Stimulated activated CD4-positive, alpha-beta T cell treated with anti-CD3 and anti-CD28 coated beads, Interleukin-12 subunit alpha, Interleukin-12 subunit beta, amount 100 ng/mL, for 48 hours (primary cell): Measurements from ENCODE around the gene RIMBP2.

ENCODE experiments used
- DNase-seq, 3 donors: peaks; one replicate each; pipeline ENCODE4 v3.0.0-alpha.2; 2020; ENCODE audit warnings: low read depth in 2 of 3, low spot score in 1 of 3

Gene RIMBP2

DNA sequence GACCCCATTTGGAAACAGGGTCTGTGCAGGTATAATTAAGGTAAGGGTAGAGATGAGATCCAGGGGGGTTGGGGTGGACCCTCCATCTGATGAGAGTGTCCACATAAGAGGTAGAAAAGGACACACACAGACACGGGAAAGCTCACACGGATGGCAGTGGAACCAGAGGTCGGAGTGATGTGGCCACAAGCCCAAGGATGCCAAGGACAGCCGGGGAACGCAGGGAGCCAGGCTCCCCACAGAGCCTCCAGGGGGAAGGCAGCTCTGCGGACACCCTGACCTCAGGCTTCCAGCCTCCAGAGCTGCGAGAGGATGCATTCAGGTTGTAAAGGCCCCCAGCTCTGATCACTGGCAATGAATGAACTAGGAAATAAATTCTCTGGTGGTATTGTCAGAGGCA, 33.0 kb downstream of the RIMBP2 start:
- no peak for DNase-seq

DNA sequence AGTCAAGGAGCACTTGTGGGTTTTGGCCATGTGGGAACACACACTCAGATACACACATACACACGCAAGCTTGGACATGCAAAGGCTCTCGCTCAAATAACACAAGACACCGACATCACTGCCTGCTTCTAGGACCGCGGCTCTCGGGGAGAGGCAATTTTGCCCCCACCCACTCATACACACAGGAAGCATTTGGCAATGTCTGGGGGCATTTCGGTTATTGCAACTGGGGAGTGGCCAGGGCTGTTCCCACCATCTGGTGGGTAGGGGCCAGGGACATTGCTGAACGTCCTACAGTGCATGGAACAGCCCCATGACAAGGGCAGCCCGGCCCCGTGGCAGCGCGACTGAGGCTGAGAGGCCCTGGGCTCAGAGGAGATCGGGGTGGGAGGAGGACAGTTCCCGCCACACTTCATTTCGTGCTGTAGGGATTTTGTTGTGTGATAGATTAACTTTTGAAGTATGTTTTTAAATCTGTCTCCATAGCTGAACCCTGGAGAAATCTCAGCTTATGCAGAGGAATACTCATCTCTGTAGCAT, 35.6 kb downstream of the RIMBP2 start:
- no peak for DNase-seq

DNA sequence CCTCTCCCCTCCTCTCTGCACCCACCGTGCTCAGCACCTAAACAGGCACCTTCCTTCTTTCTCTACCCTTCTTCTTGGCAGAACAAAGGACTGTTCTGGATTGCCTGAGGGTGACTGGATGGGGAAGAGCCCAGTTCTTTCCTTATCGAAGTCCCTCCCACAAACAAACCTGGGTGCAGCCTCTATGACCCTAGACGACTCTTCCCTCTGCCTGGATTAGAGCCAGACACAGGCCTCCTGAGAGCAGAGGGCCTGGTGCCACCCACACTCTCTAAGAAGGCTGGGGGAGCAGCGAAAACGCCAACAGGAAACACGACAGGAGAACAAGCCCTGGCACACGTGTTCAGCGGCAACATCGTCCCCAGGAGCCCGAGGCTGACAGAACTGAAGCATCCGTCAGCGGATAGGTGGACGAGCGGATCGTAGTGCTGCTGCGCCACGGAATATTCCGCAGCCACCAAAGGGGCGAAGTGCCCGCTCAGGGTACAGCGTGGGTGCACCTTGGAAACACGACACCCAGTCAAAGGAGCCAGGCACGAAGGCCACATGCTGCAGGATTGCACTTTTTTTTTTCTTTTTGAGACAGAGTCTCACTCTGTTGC, 38.0 kb downstream of the RIMBP2 start:
- no peak for DNase-seq

DNA sequence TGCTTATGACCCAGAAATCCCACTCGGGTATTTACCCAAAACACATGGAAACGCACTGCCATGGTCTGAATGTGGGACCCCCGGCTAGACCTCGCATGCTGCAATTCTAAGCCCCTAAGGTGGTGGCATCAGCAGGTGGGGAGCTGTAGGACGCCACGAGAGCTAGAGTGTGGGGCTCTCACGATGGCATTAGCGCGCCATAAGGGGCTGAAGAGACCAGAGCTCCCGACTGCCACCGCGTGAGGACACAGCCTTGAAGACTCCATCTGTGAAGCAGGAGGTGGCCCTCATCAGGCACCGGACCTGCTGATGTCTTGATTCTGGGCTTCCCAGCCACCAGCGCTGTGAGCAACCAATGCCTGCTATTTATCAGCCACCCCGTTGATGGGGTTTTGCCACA, 40.3 kb downstream of the RIMBP2 start:
- DNase-seq, result no peak

DNA sequence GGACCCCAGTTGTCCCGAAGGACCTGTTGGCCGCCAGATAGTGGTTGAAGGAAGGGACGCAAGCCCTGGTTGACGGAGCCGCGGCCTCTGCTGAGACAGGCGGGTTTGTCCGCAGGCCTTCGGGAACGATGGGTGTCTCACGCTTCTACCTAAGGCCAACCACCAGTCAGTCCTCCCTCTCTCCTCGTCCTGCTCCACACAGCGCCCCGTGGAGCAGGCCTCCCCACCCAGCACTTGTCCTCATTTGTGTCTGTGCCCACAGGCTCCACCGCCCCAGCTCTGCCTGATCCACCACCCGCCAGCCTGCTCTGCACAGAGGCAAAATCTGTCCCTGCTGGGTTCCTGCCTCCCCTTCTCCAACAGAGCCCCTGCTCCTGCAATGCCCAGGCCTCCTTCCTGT, 41.0 kb downstream of the RIMBP2 start:
- no peak for DNase-seq

DNA sequence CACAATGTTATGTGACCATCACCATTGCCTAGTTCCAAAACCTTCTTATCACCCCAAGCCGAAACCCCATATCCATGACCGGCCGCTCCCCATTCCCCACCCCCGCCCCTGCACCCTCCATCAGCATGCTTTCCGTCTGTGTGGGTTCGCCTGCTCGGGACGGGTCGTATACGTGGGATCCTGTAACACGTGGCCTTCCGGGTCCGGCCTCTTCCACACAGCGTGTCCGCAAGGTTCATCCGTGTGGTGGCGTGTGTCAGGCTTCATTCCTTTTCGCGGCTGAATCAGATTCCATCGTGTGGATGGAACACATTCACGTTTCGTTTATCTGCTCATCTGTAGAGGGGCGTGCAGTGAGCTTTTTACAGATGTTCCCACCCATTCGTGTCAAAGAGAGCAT, 41.4 kb downstream of the RIMBP2 start:
- DNase-seq, result no peak

DNA sequence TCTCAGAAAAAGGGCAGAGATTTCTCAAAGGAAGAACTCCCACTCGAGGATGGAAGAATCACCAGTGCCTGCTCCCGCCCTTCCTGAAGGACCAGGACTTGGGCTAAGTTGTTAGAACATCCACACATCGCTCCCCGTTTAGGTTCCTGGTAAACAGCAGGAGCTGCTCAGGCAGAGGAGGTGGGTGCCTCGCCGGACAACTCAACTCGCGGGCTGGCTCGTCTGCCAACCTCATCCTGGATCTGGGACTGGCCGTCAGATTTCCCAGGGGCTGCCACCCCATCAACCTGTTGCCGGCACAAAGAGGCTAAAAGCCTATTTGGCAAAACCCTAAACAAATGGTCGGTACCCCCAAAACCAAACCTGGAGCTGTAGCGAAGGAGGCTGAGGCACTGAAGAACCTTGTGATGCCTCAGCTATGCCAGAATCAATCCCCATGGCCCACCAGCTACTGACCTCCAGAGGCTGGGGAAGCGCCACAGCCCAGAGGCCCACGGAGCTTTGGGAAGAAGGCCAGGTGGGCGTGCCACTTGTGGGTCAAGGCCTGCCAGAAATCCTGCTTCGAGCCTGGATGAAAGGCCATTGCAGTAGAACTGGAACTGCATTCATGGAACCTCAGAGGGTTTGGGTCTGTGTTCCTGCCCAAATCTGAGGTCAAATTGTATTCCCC, 42.9 kb downstream of the RIMBP2 start:
- no peak for DNase-seq

DNA sequence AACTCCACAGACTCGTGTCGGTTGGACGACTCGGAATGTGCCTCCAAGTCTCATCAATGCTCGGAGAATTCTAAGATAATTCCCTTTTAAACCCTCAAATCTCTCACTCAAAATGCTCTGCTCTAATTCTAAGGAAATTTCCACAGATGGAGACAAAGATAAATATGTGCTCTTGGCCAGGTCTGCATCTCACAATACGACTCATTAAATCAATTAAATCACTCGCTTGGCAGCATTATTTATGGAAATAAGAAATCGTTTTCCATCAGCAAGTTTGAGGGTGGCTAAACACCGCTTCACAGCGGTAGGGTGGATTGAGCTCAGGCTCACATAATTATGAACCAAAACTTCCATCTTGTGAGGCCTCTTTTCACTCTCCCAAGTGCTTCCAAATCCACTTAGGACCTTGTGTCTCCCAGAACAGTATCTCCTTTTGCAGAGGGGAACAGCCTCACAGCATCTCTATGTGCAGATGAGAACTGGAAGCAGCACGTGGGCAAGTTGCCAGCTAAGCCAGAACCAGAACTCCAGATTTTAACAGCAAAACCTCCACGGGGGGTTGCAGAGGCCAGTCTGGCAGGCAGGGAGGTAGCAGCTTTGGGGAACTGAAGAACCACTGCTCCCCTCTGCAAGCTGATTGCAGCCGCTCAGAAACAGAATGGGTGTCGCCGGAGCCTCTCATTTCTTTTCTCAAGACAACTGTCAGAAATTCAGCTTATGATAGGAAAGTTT, 43.8 kb downstream of the RIMBP2 start:
- DNase-seq, result no peak

DNA sequence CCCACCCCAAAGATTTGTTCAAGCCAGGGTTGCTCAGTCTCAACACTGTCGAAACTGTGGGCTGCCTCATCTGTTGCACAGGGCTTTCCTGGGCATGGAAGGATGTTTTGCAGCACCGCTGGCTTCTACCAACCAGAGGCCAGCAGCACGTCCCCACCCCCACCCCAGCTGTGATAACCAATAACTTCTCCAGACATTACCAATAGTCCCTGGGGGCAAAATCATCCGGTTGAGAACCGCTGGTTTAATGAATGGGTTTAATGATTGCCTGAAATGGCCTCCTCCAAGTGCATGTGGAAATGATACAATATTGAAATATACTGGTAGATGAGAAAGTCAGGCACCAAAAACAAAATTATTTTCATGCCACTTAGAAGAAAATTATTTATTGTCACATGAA, 44.5 kb downstream of the RIMBP2 start:
- no peak for DNase-seq

DNA sequence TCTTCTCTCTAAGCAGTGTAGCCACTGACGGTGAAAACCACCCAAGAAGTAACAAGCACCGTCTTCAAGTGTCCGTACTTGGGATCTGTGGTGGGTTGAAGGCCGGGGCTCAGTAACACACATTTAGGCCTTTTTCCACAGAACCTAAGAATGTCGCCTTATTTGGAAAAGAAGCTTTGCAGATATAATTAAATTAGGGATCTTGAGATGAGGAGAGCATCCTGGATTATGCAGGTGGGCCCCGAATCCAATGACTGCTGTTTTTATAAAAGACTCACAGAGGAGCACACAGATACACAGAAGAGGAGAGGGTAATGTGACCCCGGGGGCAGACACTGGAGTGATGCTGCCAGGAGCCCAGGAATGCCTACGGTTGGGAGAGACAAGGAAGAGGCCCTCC, 46.3 kb downstream of the RIMBP2 start:
- no peak for DNase-seq

DNA sequence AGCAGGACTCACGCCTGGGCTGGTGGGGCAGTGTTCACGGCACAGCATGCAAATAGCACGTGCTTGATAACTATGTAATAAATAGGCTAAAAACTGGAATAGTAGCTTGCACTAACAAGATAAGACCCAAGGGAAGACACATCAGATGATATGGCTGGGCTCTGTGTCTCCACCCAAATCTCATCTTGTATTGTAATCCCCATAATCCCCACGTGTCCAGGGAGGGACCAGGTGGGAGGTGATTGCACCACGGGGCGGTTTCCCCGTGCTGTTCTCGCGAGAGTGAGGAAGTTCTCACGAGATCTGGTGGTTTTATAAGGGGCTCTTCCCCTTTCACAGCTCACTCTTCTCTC, 46.9 kb downstream of the RIMBP2 start:
- DNase-seq, result no peak

DNA sequence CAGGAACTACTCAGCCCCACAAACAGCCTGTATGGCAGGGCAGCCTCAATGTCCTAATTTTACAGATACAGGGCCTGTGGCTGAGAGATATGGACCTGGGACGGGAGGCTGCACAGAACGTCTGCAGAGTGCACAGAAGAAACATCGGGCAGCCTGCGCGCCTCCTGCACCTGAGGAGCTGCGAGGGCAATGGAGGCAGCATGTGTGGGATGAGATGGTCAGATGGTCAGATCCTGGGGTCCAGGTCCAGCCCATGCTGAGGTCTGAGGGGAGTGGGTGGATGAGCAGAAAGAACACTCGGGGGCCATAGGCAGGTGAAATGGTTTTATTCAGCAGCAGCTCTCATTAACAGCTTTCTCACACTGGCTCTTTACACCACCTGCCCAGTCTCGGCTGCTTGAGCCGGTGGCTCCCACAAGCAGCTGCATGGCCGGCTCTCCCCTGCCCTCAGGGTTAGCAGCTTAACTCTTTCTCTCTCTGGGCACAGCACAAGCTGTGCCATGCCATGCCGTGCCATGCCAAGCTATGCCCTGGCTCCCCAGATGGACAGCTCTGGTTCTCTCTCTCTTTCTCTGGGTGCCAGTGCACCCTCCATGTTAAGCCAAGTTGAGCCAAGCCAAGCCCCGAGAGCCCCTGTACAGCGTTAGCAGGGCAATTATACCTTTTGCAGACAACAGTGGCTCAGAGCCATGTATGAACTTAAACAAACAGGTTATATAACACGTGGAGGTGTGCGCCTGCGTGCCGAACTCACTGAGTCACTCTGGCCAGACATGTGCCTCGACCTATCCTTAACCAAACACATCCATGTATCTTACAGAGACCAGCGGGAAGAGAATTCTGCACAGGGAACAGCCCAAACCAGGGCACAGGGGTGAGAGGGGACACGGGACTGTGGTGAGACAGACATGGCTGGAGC, 47.6 kb downstream of the RIMBP2 start:
- DNase-seq, result no peak

DNA sequence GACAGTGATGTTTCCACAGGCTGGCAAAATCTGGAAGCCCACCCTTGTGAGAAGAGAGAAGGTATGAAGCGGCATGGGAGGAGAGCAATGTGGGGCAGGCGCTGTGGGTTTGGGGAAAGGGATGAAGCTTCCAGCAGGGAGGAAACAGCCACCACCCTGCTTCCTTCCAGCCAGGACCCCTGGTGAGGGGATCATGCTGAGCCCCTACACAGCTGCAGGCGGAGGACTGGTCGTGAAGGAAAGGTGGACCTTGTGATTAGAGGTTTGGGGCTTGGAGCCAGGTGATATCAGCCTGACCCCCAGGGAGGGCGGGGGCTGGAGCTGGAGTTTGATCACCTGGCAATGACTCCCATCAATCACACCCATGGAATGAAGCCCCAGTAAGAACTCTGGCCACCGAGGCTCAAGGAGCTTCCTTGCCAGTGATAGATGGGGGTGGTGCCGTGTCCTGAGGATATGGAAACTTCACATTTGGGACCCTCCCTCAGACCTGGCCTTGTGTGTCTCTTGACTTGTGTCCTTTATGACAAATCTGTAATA, 48.6 kb downstream of the RIMBP2 start:
- no peak for DNase-seq

DNA sequence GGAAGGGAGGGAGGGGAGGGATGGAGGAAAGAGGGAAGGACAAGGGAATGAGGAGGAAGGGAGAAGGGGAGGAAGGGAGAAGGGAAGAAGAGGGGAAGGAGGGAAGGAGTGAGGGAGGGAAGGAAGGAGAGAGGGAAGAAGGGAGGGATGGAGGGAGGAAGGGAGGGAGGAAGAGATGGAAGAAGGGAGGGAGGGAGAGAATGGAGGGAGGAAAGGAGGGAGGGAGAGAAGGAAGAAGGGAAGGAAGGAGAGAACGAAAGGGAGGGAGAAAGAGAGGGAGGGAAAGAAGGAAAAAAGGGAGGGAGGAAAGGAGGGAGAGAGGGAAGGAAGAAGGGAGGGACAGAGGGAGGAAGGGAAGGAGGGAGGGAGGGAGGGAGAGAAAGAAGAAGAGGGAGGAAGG, 49.5 kb downstream of the RIMBP2 start:
- no peak for DNase-seq

DNA sequence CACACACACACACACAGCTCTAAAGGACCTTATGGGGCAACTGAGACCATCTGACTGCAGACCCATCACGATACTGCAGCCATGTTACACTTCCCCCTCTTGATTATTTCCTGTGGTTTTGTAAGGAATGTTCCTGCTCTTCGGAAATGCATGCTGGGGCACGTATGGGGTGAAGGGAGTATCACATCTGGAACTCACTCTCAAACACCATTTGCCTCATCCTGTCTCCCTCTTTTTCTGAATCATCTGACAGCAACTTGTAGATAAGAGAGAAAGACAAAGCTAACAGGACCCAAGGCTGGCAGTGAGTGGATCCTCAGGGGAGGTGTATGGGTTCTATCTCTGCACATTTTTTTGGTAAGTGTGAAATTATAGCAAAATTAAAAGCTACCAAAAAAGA, 50.3 kb downstream of the RIMBP2 start:
- no peak for DNase-seq

DNA sequence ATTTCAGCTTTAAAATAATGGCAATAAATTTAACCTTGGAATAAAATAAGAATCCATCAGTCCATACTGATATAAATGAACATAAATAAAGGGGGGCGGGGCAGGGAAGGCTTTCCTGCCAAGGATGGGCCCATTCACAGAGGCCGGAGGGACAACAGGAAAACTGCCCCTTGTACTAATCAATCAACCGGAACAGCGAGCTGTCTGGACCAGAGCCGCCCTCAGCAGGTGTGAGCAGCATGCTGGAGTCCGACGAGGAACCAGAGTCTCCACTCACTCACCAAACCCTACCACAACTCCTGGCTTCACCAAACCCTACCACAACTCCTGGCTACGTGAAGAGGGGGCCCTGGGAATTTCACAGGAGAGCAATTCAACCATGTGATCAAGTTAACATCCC, 51.3 kb downstream of the RIMBP2 start:
- no peak for DNase-seq

DNA sequence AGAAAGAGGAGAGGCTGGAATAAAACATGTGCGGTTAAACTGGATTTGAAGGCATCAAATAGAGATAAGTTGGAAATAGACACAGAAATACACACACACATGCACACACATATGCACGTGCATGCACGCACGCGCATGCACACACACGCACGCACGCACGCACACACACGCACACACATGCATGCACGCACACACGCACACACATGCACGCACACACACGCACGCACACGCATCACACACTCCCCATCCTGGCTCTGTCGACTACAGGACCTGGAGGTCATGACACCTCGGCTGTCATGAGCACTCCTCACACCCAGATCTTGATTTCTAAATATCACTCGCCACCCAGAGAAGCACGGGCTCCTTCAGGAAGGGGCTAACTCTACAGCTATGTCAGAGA, 51.8 kb downstream of the RIMBP2 start:
- no peak for DNase-seq

DNA sequence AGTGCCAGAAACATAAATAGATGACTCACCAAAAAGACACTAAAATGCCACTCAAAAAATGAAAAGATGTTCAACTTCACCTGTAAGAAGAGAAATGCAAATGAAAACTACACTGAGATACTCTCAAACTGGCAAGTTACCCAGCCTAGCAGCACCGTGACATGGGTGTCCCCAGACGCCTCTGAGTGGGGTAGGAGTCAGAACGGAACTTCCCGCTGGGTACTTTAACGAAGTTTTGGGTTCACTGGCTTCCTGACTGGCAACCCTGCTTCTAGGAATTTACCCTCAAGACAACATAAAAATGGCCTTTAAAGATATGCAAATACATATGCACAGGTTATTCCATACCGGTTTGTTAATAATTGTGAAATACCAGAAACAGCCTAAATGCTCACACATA, 52.6 kb downstream of the RIMBP2 start:
- DNase-seq, result no peak

DNA sequence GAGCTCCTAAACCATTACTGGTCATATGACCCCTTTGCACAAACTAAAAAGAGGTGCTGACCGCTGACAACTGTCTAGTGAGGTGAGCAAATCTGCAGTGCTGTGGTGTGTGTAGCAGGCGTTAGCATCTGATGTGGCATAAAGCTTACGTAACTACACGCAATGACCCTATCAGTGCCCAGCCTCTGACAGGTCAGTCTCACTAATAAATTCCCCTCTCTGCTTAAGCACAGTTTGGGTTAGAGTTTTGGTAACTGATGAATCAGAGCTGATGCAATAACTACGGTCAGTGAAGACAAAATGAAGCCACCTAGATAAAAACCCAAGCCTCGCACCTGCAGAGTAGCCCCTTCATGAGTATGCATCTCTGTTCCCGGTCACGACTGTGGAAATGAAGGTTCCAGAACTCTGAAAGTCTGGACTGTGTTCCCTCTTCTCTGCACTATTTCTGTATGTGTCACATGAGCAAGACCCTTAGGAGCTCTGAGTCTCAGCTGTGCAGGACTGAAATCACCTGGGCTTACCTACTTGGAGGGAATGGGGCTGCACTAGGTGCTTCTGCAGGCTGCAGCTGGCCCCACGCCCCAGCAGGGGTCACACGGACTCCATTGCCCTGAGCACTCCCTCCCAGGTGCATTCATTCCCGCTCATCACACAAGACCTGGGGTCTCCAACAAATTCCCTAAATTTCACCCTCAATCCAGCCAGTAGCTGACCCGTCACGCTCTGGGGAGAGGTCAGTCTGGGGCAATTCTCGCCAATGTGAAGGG, 54.4 kb downstream of the RIMBP2 start:
- DNase-seq, result no peak

DNA sequence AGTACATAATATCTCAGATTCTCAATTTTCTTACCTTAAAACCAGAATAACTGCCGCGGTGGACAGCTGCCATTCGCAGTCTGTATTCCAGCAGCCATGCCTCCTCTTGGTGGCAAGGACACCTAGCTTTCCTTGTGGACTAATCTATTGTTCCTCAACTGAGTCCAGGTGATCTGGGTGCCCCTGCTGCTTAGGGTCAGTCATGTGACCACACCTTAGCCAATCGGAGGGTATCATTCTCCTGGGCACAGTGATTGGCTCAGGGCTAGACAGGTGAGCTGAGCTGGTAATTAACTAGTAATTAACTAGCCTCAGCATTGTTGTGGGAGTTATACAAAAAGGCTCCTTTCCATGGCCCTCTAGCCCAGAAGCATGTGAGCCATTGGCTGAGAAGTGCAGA, 55.0 kb downstream of the RIMBP2 start:
- DNase-seq, result no peak
